HG02884 (cell line): ENCODE results near the gene TRRAP.
"Not testable (repeated sequence)": the region's sequence is repeated elsewhere in the genome, so short reads cannot be mapped to it uniquely, and the experiment has no call there.

Experiments used
- ATAC-seq: cut with Tn5 transposase; IDR thresholded peaks from one replicate; pipeline ENCODE4 v1.9.1; 2021; ENCODE audit warnings: mild to moderate bottlenecking, moderate library complexity; ENCODE audit not compliant: unreplicated experiment

TRRAP gene

DNA sequence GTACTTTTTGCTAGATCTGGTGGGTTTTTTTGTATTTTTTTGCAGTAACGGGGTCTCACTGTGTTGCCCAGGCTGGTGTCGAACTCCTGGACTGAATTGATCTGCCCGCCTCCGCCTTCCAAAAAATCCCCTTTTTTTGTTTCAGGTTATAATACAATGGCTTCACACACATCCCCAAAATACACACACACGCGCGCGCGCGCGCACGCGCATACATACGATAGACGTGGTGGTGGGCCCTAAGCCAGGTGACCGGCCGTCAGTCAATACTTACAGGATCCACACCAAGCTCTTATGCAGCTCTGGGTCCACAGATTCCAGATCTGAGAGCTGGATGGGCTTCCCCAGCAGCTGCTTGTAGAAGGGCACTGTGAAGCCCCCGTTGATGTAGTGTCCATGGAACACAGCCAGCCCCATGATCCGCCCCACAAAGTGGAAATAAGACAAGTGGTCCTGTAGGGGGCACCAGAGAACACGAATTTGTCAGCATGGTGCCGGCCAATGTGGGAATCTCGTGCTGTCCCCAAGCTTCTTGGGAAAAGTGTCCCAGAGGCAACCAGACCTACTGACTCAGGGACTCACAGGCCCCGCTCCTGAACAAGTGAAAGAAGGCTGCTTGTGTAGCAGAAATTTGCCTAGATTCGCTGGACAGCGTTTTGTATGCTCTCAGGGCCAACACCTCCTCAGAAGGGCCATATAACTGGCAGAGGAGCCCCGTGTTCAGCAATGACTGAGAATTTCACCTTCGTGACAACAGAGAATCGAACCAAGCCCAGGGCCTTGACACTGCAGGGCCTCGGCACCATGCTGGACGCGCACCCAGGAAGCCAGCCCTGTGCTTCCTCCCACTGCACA, 162.0 kb downstream of the TRRAP start:
- no peak for ATAC-seq

DNA sequence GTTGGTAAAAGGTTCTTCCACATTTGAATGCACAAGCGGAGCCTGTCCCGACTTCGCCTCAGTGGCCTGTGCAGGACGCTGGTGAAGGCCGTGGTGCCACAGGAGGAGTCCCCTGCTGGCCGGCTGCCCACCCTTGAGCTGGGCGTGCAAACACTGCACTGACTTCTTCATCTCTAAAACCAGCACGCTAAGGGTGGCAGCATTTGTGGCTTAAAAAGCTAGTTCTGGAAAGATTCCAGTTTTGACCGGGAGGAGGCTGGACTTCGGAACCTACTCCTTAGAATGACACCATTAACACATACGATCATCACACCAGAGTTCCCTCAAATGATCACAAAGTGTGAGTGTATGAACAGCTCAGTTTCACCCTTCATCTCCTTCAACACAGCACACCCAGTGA, 163.2 kb downstream of the TRRAP start:
- no peak for ATAC-seq

DNA sequence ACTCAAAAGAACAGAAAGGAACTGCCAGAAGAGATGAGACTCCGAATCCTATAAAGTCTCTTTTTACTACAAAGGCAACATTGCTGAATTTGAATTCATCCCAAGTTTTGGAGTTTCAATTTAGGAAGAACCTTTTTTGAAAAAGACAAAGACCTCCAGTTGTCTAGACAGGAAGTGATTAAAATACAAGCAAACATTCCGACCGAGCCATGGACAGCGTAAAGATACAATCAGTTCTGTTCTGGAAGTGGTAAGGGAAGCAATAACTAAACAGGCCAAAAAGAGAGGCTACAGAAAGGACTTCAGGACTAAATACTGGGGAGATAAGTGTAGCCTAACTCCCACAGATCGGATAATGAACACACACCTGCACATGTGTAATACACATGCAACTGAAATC, 164.6 kb downstream of the TRRAP start:
- ATAC-seq, result no peak

DNA sequence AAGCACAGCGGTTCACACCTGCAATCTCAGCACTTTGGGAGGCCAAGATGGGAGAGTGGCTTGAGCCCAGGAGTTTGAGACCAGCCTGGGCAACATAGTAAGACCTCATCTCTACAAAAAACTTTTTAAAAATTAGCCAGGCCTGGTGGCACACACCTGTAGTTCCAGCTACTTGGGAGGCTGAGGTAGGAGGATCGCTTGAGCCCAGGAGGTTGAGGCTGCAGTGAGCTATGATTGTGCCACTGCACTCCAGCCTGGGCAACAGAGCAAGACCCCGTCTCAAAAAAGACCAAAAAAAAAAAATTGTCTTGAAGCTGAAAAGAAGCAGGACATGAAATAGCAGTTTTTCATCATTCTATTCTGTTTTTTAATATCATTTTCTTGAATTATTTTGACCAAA, 166.5 kb downstream of the TRRAP start:
- ATAC-seq, result not testable (repeated sequence)

DNA sequence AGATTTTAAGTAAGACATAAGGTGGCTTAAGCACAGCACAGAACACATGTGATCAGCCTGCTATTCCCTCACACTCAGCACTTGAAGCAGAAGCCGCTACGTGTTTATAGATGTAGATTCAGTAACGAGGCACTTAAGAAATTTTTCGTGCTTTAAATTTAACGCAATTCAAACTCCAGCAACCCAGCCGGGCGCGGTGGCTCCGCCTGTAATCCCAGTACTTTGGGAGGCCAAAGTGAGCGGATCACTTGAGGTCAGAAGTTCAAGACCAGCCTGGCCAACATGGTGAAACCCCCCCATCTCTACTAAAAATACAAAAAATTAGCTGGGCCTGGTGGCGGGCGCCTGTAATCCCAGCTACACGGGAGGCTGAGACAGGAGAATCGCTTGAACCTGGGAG, 167.9 kb downstream of the TRRAP start:
- not testable (repeated sequence) for ATAC-seq

DNA sequence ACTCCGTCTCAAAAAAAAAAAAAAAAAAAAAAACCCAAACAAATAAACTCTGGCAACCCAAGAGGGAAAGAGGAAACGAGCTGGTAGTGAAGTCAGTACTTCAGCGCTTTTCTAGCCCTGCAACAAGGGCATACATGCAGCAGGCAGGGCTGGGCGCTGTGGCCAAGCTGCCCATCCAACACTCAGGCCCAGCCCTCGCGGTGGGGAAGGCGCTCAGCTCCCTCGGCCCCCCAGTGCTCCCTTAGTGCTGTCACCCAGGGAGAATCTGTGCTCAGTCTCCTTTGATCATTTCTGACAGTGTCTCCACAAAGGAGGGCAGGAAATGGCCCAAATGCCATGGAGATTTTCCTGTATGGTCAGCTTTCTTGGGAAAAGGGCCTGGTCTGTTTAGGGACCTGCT, 168.4 kb downstream of the TRRAP start:
- no peak for ATAC-seq

DNA sequence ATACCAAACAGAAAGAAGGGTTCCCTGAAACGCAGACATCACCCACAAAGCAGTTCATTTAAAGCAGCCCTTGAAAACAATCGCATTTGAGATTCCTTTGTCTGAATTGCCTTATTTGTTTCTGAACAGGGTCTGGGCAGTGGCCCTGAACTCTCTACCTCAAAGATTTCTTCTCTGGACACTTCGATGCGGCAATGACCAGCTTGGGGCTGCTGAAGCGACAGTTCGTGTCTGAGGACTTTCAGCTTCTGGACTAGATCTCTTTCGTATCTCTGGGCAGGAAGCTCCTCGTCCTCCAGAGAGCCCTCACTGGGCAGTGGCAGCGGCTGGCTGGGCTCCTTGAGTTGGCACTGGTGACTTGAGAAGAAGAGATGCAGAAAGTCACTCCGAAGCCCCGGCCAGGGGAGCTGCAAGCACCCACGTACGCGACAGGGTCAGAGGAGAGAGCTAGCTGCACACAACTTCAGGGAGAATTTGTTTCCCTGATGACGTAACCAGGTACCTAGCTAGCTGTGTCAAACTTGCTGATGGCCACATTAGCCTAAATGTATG, 169.3 kb downstream of the TRRAP start:
- no peak for ATAC-seq

DNA sequence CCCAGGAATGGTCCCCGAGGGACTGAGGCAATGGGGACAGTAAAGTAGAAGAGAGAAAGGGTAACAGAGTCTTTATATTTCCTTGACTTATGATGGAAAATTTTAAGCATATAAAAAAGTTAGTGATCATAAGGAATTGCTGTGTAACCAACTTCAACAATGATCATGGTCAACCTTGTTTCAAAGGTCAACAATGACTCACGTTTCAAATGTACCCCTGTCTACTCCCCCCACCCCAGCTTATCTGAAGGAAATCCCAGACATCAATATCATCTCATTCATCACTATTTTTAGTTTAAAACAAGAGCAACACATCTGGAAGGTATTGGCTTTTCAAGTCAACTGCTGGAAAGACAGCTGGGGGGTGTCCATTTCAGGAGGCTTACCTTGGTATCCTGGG, 172.6 kb downstream of the TRRAP start:
- ATAC-seq, result no peak

DNA sequence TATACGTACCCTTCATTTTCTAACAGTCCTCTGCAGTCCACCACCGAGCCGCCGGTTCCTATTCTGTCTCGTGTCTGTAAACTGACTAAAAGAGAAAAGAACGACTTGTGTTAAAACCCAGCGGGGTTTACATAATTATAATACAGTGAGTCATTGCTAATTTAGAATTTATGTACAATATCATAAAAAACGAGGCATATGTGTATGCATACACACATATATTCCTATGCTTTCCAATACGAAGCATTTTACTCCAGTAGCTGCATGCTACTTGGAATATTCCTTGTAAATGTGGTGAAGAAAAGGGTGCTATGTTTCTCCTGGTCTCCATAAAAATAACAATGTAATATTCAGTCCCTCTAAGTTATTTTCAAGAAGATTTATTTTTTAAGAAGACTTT, 176.4 kb downstream of the TRRAP start:
- no peak for ATAC-seq

DNA sequence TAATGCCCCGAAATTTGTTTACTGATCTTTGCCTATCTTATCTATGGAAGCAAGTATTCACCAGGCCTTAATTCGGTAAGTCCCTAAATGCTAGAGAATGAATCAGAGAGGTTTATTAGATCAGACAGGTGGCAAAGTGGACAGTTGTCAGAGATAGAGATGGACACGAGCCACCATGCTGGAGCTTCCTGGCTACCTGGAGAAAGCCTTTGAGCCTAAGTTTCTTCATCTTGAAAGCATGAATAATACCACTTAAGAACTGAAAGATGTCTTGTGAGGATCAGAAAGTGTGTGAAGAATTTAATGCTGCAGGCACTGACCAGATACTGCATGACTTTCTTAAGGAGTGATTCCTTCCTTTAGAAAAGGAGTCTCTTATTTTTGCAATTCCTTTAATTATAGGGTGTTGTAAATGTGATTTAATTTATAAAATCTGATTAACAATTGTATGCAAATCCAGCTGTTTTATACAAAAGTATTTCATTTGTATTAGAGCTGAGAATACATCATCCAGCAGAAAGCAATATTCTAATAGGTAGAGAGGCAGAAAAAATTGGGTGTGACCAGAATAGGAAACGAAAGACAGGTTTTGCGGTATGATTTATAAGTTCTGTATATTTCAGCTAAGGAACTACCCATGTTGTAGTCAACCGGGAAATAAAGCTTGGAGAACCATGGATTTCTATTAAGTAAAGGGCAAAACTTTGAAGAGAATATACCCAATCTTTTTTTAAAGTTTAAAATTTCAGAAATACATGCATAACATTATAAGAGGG, 182.9 kb downstream of the TRRAP start:
- no peak for ATAC-seq
